Measurements from ENCODE around the gene OVOL1.
"Not testable (repeated sequence)": the region's sequence is repeated elsewhere in the genome, so short reads cannot be mapped to it uniquely, and the experiment has no call there.

The OVOL1 gene

GRCh38 chr11:65786786-65787636, at the start of gene OVOL1:
Gene OVOL1 (plus strand): TSS chr11:65787063. CDS start chr11:65787374, 311 bp downstream.
- DNase-seq = peak; percentile 51

GRCh38 chr11:65739022-65739421, 47.8 kb upstream of the OVOL1 start:
- DNase-seq = no peak

- no peak for DNase-seq
These were observed 45.7 kb upstream of the OVOL1 start for GRCh38 chr11:65741185-65741584.

GRCh38 chr11:65742353-65742752, 44.5 kb upstream of the OVOL1 start:
- DNase-seq = no peak

GRCh38 chr11:65743681-65744025, 43.2 kb upstream of the OVOL1 start:
- no peak for DNase-seq

- no peak for DNase-seq
These were observed 42.7 kb upstream of the OVOL1 start for GRCh38 chr11:65744026-65744698.

GRCh38 chr11:65744699-65745042, 42.2 kb upstream of the OVOL1 start:
- no peak for DNase-seq

GRCh38 chr11:65745049-65745448, 41.8 kb upstream of the OVOL1 start:
- no peak for DNase-seq

- DNase-seq = not testable (repeated sequence)
These were observed 24.7 kb upstream of the OVOL1 start for GRCh38 chr11:65762169-65762568.

GRCh38 chr11:65762816-65763215, 24.0 kb upstream of the OVOL1 start:
- not testable (repeated sequence) for DNase-seq

- DNase-seq = no peak
These were observed 22.4 kb upstream of the OVOL1 start for GRCh38 chr11:65764434-65764833.

GRCh38 chr11:65766535-65766934, 20.3 kb upstream of the OVOL1 start:
- DNase-seq = no peak

- no peak for DNase-seq
These were observed 19.5 kb upstream of the OVOL1 start for GRCh38 chr11:65767406-65767805.

GRCh38 chr11:65767806-65768205, 19.1 kb upstream of the OVOL1 start:
- not testable (repeated sequence) for DNase-seq

- no peak for DNase-seq
These were observed 15.8 kb upstream of the OVOL1 start for GRCh38 chr11:65770951-65771567.

GRCh38 chr11:65771589-65772112, 15.2 kb upstream of the OVOL1 start:
- DNase-seq = no peak

GRCh38 chr11:65773784-65774411, 13.0 kb upstream of the OVOL1 start:
- DNase-seq = no peak

- no peak for DNase-seq
These were observed 12.1 kb upstream of the OVOL1 start for GRCh38 chr11:65774525-65775306.

- no peak for DNase-seq
These were observed 10.7 kb upstream of the OVOL1 start for GRCh38 chr11:65776196-65776595.

GRCh38 chr11:65776710-65777141, 10.1 kb upstream of the OVOL1 start:
- no peak for DNase-seq

GRCh38 chr11:65777241-65777640, 9.6 kb upstream of the OVOL1 start:
- no peak for DNase-seq

GRCh38 chr11:65777821-65778361, 9.0 kb upstream of the OVOL1 start:
- no peak for DNase-seq

Data from CD4-positive, alpha-beta T cell treated with Interleukin-12 subunit alpha and Interleukin-12 subunit beta, for 1 hour (primary cell).